Loucy (cell line): ENCODE data around the gene OSBPL8.

Source experiments
- CTCF ChIP-seq: fragments of 200-600 bp; sonication (generic); conservative IDR thresholded peaks from 2 replicates; pipeline ENCODE4 v1.5.1; 2014; ENCODE audit warnings: mild to moderate bottlenecking, antibody characterized with exemption, low read length
- EZH2phosphoT487 ChIP-seq: fragments of 200-600 bp; IDR thresholded peaks from 2 replicates; pipeline ENCODE4 v1.6.1; 2018; ENCODE audit warnings: antibody characterized with exemption, mild to moderate bottlenecking, moderate library complexity, borderline replicate concordance

- TF ChIP-seq CTCF (no peak), EZH2phosphoT487 (no peak)
Measured at GRCh38 chr12:76446090-76446489, 113.5 kb downstream of the OSBPL8 start.
